ENCODE results near the gene OR6B3.

- TF ChIP-seq EP300 (IDR thresholded peaks at IDR 0.05; ENCODE audit: borderline replicate concordance in 1 of 2, low read depth in 2 of 2, low read length in 2 of 2) = no peak
- no peak for TF ChIP-seq CTCF (IDR thresholded peaks at IDR 0.05; ENCODE audit: control extremely low read depth in 1 of 3, insufficient read depth in 1 of 3, low read depth in 1 of 3, low read length in 3 of 3)
- TF ChIP-seq POLR2AphosphoS5 (IDR thresholded peaks at IDR 0.05; ENCODE audit: low read depth, low read length) = no peak
- no peak for TF ChIP-seq FOSL1 (IDR thresholded peaks at IDR 0.05; ENCODE audit: insufficient read depth, low read depth, low read length)
Measured at GRCh38 chr2:240048237-240048636, 5.1 kb downstream of the OR6B3 start.
